ENCODE measurements around the gene OSBPL8.

The OSBPL8 gene, protein sequence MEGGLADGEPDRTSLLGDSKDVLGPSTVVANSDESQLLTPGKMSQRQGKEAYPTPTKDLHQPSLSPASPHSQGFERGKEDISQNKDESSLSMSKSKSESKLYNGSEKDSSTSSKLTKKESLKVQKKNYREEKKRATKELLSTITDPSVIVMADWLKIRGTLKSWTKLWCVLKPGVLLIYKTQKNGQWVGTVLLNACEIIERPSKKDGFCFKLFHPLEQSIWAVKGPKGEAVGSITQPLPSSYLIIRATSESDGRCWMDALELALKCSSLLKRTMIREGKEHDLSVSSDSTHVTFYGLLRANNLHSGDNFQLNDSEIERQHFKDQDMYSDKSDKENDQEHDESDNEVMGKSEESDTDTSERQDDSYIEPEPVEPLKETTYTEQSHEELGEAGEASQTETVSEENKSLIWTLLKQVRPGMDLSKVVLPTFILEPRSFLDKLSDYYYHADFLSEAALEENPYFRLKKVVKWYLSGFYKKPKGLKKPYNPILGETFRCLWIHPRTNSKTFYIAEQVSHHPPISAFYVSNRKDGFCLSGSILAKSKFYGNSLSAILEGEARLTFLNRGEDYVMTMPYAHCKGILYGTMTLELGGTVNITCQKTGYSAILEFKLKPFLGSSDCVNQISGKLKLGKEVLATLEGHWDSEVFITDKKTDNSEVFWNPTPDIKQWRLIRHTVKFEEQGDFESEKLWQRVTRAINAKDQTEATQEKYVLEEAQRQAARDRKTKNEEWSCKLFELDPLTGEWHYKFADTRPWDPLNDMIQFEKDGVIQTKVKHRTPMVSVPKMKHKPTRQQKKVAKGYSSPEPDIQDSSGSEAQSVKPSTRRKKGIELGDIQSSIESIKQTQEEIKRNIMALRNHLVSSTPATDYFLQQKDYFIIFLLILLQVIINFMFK

DNA sequence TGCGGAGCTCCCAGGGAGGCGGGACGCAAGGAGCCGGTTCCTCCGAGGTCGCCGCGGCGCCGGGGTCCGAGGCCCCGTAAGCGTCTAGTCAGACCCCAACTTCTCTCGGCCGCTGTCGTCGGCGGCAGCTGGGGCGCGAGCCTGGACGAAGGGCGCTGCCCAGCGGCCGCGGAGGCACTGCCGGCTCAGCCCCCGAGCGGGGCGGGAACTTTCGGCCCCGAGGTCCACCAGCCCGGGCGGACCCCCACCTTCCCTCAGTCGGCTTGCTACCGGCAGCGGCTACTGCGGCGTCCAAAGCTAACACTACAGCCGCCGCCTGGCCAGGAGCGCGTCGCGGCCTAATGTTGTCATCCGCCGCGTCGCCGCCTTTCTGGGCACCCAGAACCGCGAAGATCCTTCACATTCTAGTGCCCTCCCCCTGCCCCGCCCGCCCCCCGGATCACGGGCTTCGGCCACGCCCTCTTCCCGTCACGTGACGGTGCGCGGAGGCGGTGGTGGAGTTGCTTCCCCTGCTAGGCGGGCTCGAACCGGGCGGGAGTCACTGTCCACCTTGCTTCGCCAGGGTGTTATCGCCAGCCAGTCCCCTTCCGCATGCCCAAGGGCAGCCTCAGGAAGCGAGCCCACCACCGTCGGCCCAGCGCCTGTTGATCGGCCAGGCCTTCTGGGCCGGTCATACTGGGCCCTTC, at the start of gene OSBPL8:
TSS of gene OSBPL8 (minus strand) at position 372 of the 686 bp plus-strand sequence. CDS start 72,220 bp downstream, outside the sequence.
- DNase-seq: peak; percentile 97

DNA sequence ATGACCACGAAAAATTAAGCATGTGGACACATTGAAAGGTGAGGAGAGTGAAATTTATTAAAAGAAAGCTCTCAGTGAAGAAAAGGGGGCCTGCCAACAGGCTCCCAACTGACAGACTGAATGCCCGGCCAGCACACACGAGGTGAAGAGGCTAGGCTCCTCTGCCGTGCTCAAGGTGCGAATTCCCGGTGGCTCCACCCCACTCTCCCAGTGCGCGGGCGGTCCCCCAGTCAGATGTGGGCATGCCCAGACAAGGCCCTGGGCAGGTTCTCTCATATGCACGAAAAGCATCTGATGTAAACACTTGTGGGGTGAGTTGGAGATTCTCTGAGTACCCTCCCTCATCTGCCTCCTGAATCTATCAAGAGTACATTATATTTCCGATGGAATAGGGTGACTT, 48.5 kb upstream of the OSBPL8 start:
- no peak for DNase-seq

DNA sequence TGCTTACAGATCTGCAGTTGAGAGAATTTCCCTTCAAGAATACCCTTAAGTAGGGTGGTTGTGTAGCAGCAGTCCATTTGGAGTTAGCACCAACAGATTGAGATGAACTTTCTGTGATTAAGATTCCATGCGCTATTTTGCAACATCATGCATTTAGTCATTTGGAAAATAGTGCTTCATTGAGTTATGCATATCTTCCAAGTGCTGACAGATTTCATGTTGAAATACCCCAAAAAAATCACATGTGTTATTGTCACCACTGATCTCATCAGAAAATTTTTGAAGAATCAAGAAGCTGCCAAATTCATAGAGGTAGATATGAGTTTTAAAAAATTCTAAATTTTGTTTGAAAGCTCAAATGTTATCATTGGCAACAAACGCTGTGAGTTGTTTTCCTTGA, 35.5 kb upstream of the OSBPL8 start:
- no peak for DNase-seq

DNA sequence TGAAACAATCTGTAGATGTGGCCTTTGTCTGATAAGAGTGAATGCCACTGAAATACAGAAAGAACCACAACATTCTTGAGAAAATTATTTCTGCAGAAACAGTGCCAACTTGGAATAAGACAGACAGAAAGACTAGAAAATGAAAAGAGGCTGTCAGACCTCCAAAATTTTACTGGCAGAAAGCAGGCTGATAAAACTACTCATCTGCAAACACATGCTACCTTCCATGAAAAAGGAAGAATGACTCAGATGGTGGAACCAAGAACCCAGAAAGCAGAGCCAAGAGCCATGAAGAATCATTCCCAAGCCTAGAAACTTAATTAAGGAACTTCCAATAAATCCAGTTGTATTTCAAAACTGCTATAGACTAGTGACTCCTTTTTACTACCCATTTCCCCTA, 31.9 kb upstream of the OSBPL8 start:
- DNase-seq: no peak

DNA sequence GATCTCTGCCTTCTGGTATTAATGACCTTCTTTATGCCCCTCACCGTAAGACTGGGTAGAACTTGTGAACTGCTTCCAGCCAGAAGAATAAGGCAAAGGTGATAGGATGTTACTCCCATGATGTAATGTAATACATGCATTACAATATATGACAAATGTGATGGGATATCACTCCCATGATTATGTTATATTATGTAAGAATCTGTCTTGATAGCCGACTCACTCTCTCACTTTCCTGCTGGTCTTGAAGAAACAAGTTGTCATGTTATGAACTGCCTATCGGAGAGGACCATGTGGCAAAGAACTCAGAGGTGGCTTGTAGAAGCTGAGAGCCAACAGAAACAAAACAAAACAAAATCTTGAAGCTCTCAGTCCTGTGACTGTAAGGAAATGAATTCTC, 30.6 kb upstream of the OSBPL8 start:
- DNase-seq: peak; percentile 11

DNA sequence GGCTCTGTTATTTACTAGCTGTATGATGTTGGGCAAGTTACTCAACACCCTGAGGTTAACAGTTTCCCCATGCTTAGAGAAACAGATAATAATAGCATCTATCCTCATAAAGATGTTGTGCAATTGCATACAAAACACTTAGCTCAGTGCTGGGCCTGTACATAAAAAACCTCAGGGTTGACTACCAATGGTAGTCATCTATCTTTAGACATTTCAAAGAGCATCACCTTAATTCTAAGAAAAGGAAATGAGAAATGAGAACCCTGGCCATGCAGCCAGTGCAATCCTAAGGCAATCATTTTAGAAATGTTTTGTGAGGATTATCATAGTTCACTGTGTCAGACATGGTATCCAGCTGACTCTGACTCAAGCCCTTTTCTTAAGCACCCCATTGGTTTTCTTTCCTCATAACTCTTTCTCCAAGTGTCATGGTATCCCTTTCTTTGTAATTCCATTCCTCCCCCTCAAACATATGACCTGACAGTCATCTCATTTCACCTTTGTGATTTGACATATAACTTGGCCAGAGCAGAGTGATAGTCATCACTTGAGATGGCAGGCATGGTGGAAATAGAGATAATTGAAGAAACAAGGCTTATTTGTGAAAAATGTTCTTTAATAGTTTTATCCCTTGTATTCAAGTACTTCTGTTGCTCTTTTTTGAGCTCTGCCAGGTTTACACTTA, 29.5 kb upstream of the OSBPL8 start:
- peak; percentile 61 for DNase-seq

DNA sequence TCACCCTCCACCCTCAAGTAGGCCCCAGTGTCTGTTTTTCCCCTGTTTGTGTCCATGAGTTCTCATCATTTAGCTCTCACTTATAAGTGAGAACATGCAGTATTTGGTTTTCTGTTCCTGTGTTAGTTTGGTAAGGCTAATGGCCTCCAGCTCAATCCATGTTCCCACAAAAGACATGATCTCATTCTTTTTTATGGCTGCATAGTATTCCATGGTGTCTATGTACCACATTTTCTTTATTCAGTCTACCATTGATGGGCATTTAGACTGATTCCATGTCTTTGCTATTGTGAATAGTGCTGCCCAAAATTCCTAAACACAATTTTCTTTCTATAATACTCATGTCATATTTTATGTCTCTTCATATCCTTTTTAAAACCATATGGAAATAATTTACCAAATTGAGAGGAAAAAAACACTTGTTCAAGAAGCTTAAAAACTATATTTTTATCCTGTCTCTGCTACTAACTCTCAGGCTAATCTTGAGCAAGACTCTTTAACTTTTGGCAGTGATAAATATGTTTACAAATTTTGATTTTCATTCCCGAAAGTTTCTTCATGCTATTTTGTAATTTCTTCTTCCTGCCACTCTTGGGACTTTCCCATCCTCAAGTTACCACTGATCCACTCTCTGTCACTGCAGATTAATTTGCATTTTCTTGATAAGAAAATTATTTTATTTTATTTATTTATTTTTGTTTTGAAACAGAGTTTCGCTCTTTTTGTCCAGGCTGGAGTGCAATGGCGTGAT, 28.0 kb upstream of the OSBPL8 start:
- DNase-seq: no peak

DNA sequence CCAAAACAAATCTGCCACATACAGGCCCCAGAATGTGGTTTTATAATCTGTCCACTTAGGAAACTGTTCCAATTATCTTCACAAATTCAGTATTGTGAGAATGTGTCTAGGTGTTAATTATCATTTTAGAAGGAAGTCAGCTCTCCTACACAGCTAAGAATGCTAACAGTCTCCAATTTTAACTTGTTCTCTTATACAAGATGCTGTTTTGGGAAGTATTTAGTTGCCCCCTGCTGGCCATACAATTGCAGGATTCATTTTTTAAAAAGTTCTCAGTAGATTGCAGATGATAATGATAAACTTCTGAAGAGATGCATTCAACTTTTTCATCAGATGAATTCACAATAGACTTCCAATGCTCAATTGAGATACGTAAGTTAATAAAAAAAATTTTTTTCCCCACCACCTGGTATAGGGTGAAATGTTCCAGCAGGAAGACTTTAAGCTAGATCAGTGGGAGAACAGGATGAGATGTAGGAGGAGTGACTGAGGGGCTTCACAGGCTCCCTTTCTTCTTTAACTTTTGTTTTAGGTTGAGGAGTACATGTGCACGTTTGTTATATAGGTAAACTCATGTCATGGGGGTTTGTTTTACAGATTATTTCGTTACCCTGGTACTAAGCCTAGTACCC, 27.3 kb upstream of the OSBPL8 start:
- peak; percentile 84 for DNase-seq

DNA sequence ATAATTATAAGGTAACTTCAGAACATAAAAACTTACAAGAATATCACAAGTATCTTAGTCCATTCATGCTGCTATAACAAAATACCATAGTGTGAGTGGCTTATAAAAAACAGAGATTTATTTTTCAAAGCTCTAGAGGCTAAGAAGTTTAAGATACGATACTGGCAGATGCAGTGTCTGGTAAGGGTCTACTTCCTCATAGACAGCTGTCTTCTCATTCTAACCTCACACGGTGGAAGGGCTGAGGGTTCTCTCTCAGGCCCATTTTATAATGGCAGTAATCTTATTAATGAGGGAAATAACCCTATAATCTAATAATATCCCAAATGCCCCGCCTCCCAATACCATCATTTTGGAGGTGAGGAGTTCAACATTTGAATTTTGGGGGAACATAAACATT, 23.7 kb upstream of the OSBPL8 start:
- DNase-seq: no peak

DNA sequence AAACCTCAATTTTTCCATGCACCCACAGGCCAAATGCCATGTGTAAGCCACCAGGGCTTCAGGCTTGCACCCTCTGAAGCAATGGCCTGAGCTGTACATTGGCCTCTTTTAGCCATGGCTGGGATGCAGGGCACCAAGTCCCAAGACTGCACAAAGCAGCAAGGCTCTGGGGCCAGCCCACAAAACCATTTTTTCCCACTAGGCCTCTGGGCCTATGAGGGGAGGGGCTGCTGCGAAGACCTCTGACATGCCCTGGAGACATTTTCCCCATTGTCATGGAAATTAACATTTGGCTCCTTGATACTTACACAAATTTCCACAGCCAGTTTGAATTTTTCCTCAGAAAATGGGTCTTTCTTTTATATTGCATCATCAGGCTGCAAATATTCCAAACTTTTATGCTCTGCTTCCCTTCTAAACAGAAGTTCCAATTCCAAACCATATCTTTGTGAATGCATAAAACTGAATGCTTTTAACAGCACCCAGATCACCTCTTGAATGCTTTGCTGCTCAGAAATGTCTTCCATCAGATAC, 14.3 kb upstream of the OSBPL8 start:
- no peak for DNase-seq

DNA sequence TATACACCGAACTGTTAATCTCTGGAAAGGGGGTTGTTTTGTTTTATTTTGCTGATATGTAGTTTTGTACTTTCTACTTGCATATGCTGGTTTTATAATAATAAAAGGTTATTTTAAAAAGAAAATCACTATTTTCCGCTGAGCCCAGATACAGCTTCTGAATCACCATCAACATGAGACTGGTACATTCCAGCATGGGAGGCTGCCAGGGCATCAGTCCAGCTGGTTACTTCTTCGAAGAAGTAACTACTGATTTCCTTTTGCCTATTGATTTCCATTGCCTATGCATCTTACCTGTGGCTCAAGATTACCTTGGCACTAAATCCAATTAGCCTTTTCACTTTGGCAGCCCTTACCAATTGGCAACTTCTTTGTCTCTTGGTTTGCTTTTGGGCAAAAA, 11.7 kb upstream of the OSBPL8 start:
- no peak for DNase-seq

DNA sequence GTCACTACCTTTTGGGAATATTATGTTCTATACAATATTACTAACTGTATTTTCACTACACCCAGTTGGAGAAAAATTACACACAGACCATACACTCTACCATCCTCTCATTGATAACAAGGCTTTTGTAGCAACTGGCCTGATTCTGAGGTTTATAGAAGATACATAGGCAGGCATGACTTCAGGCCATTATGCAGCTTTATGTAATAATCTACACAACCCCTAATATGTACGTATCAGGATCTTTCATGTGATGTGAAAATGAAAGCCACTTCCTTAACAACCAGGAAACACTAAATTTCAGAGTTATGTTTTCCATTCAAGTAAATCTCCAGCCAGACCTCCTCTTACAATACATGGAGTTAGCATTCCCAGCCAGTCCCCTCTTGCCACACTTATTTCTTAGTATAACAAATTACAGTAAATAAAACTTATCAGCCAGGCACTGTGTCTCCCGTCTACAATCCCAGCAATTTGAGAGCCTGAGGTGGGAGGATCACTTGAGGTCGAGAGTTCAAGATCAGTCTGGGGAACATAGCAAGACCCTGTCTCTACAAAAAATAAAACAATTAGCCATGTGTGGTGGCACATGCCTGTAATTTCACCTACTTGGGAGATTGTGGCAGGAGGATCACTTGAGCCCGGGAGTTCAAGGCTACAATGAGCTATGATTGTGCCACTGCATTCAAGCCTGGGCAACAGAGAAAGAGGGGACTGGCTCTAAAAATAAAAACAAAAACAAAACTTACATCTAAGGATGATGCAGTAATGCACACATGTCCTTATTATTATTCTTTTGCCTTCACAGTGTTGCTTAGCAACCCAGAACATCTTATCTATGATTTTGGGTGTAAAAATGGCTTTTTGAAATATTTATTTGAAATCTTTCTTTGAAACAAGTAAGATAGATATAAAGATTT, 10.4 kb upstream of the OSBPL8 start:
- peak; percentile 47 for DNase-seq

DNA sequence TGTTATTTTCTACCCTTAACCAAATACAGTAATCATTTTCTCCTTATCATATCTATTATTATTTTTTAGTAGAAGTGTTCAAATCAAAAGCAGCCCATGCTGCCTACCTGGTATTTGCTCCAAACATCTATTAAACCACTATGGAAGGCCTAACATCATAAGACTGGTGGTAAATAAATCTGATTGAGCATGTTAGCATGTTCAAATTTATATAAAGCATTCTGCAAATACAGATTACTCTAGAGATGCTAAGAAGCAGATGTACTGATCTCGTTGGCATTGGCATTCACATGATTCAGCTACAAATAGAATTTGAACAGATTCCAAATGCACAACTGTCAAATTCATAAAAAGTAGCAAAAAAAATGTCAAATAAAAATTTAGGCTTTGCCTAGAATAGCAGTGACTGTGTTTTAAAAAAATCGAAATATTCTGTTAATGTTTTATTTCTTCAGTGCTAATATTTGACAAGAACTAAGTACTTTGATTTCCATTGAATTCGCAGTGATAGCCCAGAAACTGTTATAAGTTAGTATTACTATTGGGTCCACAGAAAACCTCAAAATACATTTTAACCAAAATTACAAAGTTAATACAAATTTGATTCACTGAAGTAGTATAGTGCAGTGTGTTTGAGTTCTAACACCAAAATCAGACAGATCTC, 9.4 kb upstream of the OSBPL8 start:
- DNase-seq: no peak

DNA sequence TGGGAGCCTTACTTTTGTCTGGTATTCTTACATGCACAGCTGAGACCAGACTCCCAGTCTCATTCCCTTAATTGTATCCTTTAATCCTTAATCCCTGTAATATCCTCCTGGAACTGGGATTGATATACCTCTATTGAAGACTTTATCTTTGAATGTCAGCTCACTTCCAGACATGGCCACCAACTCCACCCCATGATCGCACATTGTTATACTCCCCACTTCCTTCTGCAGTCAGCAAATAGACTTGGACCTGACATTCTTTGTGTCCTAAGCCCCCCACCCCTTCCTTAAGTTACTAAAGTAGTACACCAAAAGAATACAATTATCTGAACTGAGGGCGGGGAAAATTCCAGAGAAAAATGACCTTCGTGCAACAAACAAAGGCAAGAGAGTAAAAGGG, 8.6 kb upstream of the OSBPL8 start:
- no peak for DNase-seq

DNA sequence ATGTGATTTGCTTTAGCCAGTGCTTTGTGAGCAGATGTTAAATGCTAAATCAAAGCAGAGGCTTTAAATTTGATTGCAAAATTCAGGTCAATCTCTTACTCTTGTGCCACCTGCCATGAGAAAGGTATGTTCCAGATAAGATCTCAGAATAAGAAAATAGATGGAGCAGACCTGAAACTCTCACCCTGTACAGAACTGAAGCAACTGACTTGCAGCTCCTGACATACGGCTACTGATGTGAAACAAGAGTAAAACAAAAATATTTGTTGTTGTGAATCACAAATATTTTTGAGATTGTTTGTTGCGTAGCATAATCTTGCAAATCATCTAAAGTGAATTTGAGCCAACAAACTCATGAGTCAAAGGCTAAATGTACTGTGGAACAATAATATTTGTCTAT, 3.5 kb upstream of the OSBPL8 start:
- no peak for DNase-seq

DNA sequence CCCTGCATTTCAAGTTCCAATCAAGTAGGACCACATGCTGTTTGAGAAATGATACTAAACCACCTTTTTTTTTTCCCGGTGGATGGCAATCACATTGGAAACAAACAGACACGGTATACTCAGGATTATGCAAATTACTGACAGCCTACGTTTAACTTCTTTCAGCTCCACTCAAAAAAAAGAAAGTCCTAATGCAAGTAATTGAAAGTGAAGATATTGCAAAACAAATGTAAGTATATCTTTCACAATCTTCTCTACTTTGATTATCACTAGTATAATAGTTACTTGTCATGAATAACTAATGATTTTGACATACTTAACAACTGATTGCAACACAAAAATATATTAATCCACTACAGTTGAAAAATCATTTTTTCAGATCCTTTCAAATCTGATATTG, 2.6 kb upstream of the OSBPL8 start:
- peak; percentile 43 for DNase-seq

DNA sequence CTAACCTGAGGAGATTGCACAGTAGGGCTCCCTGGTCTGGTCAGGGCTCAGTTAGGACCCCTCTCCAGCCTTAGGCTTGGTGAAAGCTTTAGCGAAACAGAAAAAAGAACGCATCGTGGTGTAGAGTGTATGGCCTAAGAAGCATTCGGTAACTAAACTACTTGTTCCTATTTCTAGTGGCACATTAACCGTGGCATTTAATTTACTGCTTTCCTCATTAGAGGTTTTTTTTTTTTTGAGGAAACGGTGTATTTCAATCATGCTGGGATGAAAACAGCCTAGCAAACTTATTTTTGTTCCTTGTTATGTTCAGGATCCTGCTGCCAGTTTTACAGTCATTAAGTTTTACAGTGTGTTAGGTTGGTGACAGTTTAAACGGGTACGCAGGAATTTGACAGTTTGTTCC, 518 bp upstream of the OSBPL8 start:
- DNase-seq: no peak

DNA sequence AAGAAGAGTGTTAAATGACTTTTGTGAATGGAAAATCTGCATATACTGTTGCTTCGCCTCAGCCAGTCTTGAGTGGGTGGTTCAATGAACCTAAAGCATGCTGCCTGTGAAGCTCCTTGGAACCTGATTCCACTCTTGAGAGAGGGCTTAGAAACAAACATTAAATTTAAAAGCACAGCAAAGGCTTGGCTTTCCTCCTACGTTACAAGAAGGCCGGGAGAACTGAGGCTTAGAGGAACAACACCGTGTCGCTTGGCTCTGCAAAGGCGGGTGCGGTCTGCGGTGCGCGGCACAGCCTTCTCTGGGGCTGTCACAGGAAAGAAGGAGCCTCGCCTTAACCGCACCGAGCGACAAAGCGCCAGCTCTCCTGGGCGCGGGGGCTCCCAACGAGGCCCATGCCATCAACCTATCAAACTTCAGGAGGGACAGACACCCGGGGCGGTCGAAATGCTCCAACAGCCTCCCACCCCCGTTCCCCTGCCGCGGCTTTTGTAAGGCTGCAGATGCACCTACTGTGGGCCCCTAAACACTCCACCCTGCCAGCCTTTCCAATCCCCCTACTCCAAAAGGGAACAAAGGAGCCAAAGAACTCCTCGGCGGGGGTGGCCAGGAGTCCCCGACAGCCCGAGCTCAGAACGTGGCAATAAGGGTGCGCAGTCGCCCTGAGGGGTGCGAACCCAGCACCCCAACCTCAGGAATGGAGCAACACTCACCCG, 729 bp downstream of the OSBPL8 start:
- DNase-seq: peak; percentile 86

DNA sequence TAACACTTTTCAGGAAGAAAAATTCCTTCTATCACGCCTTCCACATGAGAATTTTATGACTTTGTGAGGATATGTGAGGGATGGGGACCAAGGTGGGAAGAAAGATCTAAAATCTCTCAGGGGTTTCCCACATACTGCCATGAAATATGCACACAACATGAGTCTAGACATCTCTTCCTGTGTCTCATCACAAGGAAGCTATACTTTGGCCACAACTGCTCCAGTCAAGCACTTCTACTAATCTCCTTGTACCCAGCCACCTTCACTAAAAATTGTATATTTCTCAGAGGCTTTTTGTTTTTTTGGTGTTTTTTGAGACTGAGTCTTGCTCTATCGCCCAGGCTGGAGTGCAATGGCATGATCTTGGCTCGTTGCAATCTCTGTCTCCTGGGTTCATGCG, 3.2 kb downstream of the OSBPL8 start:
- DNase-seq: no peak
